Mucosa of descending colon (tissue), 3 donors: ENCODE data around the gene SPTBN5. TPM values are rescaled to one million over a fixed set of nuclear protein-coding genes. Genes with fewer than 3 reads are reported as not detected.

Experiments used
- ATAC-seq: fragments of 200-7000 bp; cut with Tn5 transposase; one replicate; pipeline ENCODE4 v1.9.1; 2020; ENCODE audit warnings: mild to moderate bottlenecking, moderate library complexity
- DNase-seq, 3 donors: peaks; one replicate each; pipeline ENCODE4 v3.0.0-alpha.2; 2020
- H3K36me3 ChIP-seq: fragments of 200-600 bp; one replicate; pipeline ENCODE4 v1.8.0; 2021; ENCODE audit warnings: low read depth, mild to moderate bottlenecking
- H3K4me1 ChIP-seq: fragments of 200-600 bp; one replicate; pipeline ENCODE4 v1.8.0; 2021; ENCODE audit warnings: low read depth, mild to moderate bottlenecking
- H3K4me3 ChIP-seq: fragments of 200-600 bp; one replicate; pipeline ENCODE4 v1.8.0; 2021; ENCODE audit warnings: mild to moderate bottlenecking
- H3K9me3 ChIP-seq: fragments of 200-600 bp; one replicate; pipeline ENCODE4 v1.8.0; 2021; ENCODE audit warnings: mild to moderate bottlenecking
- CTCF ChIP-seq: fragments of 200-600 bp; IDR thresholded peaks from one replicate; pipeline ENCODE4 v1.8.0; 2022; ENCODE audit warnings: antibody characterized with exemption, mild to moderate bottlenecking
- intact Hi-C, 2 donors: fragments of 100-400 bp; cut with DNase I in 1 of 2; cut with micrococcal nuclease in 1 of 2; formaldehyde crosslinking; loops; one replicate each; pipeline versions ENCODE4 v1.11.0 to v1.11.1; 2022; cut with DNase I, micrococcal nuclease
- total RNA-seq, 3 donors: library from RNA; stranded (reverse); fragmentation: NEBNext Ultra II Directional in 2 of 3; extraction: Animal tissue kit (Norgen Biotek cat#: 25700) in 2 of 3; gene quantifications; one replicate each; pipeline versions ENCODE4 v1.2.1 to v1.2.4, GENCODE V29; 2021 to 2023
- donor health status: DM: no; HTN: no; CAD: no; lungs with moderate emphysema.
- donor health status: DM: no; HTN: no; CAD: no.
- donor health status: DM: no; HTN: yes; CAD: no.

SPTBN5 gene
- total RNA-seq, 3 donors from 2014 or later: 0.36 to 2.2 (median 0.87) TPM

- no peak for TF ChIP-seq CTCF
- intact Hi-C loops: no loop called here
Observed at GRCh38 chr15:41823502-41823901, 70.4 kb downstream of the SPTBN5 start.

DNA sequence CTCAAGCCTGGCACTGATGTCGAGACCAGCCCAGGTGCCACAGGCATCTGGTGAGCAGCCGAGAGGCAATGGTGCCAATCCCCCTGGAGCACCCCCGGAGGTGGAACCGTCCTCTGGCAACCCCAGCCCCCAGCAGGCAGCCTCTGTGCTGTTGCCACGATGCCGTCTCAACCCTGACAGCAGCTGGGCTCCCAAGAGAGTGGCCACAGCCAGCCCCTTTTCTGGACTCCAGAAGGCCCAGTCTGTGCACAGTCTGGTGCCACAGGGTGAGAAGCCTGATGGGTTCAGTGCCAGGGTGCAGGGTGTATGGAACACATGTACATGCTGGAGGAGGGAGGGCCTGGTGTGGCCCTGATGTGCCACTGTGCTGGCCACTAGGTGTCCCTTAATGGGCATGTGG lies 70.9 kb downstream of the SPTBN5 start:
- TF ChIP-seq CTCF: no peak
- peak in 1 of 3 donors; percentile 33 for DNase-seq
- peaks cover 3% of the 10 kb centered on the region for H3K4me1 ChIP-seq
- intact Hi-C loops: no loop called here
- H3K9me3 ChIP-seq: no peaks in the 10 kb centered on the region
- no peak overlapping the region for H3K4me3 ChIP-seq
- no peak for ATAC-seq
- peaks cover 3% of the 10 kb centered on the region for H3K36me3 ChIP-seq

More at GRCh38 chr15:41823502-41823901, 70.4 kb downstream of the SPTBN5 start:
- no peaks in the 10 kb centered on the region for H3K9me3 ChIP-seq
- H3K4me1 ChIP-seq: peaks cover 3% of the 10 kb centered on the region
- peak in 1 of 3 donors; percentile 27 for DNase-seq
- peaks cover 3% of the 10 kb centered on the region for H3K36me3 ChIP-seq
- H3K4me3 ChIP-seq: no peak overlapping the region
- ATAC-seq: no peak

GRCh38 chr15:41822471-41822870 lies 71.4 kb downstream of the SPTBN5 start:
- H3K9me3 ChIP-seq: no peaks in the 10 kb centered on the region
- H3K36me3 ChIP-seq: peaks cover 3% of the 10 kb centered on the region
- DNase-seq (no peak), ATAC-seq (no peak)
- intact Hi-C loops: no loop called here
- no peak for TF ChIP-seq CTCF
- no peak overlapping the region for H3K4me3 ChIP-seq
- H3K4me1 ChIP-seq: peaks cover 2% of the 10 kb centered on the region

- ATAC-seq (no peak), DNase-seq (no peak)
- Histone ChIP-seq H3K36me3 (peaks cover 3% of the 10 kb centered on the region), H3K4me1 (no peaks in the 10 kb centered on the region), H3K9me3 (no peaks in the 10 kb centered on the region), H3K4me3 (no peak overlapping the region)
- intact Hi-C loops: no loop called here
- TF ChIP-seq CTCF: no peak
Observed at GRCh38 chr15:41821831-41822230, 72.0 kb downstream of the SPTBN5 start.

DNA sequence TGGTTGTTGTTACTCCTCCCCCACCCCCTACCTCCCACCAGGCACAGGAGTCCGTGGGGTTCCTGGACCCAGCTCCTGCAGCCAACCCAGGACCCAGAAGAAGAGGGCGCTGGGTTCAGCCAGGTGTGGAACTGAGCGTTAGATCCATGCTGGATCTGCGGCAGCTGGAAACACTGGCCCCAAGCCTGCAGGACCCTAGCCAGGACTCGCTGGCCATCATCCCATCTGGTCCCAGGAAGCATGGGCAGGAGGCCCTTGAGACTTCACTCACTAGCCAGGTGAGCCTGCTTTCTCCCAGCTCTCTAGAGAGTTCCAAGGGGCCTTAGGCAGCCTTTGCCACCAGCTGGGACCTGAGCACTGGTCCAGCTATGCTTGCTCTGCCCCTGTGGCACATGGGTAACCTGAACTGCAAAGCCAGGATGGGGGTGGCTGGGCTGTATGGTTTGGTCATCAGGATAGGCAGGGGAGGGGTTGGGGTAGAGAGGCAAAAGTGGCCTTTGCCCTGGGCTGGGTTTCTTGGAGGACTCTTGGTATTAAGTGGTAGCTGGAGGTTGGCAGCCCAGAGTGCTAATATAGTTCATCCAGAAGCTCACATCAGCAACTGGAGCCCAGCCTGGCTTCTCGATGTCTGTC lies 72.9 kb downstream of the SPTBN5 start:
- DNase-seq: peak in 1 of 3 donors; percentile 27
- intact Hi-C loops: no loop called here
- ATAC-seq: peak; percentile 37
- no peaks in the 10 kb centered on the region for H3K9me3 ChIP-seq
- H3K4me1 ChIP-seq: no peaks in the 10 kb centered on the region
- no peak for TF ChIP-seq CTCF
- H3K36me3 ChIP-seq: peaks cover 3% of the 10 kb centered on the region
- H3K4me3 ChIP-seq: no peak overlapping the region
